ENCODE measurements around the gene AAMP. TPM values are rescaled to one million over a fixed set of nuclear protein-coding genes. Genes with fewer than 3 reads are reported as not detected.

AAMP gene
- total and polyA plus RNA-seq, 4 donors = 63.6 to 116 (median 74.6) TPM

- Histone ChIP-seq H3K4me3 (ENCODE audit: low read depth in 1 of 3, low read length in 3 of 3) (no peak overlapping the region), H3K9ac (ENCODE audit: low read depth in 1 of 2, low read length in 2 of 2) (no peak overlapping the region), H3K27ac (ENCODE audit: low read depth in 1 of 2, low read length in 2 of 2) (no peak overlapping the region), H3K36me3 (ENCODE audit: control insufficient read depth in 4 of 4, insufficient read depth in 3 of 4, low read depth in 1 of 4, low read length in 3 of 4) (peaks cover 2 to 52% (median 47%) of the 10 kb centered on the region in 4 donors), H3K4me1 (ENCODE audit: control insufficient read depth in 4 of 4, insufficient read depth in 4 of 4, low read length in 3 of 4) (no peaks in the 10 kb centered on the region), H3K9me3 (ENCODE audit: control insufficient read depth in 4 of 4, low read length in 3 of 4) (no peaks in the 10 kb centered on the region), H3K27me3 (ENCODE audit: control insufficient read depth in 4 of 4, insufficient read depth in 4 of 4, low read length in 3 of 4) (no peaks in the 10 kb centered on the region)
- no peak for DNase-seq (ENCODE audit: low spot score)
- TF ChIP-seq, protein P1, sequence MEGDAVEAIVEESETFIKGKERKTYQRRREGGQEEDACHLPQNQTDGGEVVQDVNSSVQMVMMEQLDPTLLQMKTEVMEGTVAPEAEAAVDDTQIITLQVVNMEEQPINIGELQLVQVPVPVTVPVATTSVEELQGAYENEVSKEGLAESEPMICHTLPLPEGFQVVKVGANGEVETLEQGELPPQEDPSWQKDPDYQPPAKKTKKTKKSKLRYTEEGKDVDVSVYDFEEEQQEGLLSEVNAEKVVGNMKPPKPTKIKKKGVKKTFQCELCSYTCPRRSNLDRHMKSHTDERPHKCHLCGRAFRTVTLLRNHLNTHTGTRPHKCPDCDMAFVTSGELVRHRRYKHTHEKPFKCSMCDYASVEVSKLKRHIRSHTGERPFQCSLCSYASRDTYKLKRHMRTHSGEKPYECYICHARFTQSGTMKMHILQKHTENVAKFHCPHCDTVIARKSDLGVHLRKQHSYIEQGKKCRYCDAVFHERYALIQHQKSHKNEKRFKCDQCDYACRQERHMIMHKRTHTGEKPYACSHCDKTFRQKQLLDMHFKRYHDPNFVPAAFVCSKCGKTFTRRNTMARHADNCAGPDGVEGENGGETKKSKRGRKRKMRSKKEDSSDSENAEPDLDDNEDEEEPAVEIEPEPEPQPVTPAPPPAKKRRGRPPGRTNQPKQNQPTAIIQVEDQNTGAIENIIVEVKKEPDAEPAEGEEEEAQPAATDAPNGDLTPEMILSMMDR (IDR thresholded peaks at IDR 0.05; ENCODE audit: low read depth, low read length, missing input control) = no peak
- WGBS = 86% methylated on average over 1 of the region's 1 CpG
Observed at GRCh38 chr2:218238887-218239286, 31.1 kb downstream of the AAMP start.

- Histone ChIP-seq H3K4me3 (ENCODE audit: low read depth in 1 of 3, low read length in 3 of 3) (no peak overlapping the region), H3K9ac (ENCODE audit: low read depth in 1 of 2, low read length in 2 of 2) (no peak overlapping the region), H3K4me1 (ENCODE audit: control insufficient read depth in 4 of 4, insufficient read depth in 4 of 4, low read length in 3 of 4) (no peaks in the 10 kb centered on the region), H3K36me3 (ENCODE audit: control insufficient read depth in 4 of 4, insufficient read depth in 3 of 4, low read depth in 1 of 4, low read length in 3 of 4) (peaks cover 5 to 47% (median 38%) of the 10 kb centered on the region in 4 donors), H3K9me3 (ENCODE audit: control insufficient read depth in 4 of 4, low read length in 3 of 4) (no peaks in the 10 kb centered on the region), H3K27ac (ENCODE audit: low read depth in 1 of 2, low read length in 2 of 2) (no peak overlapping the region), H3K27me3 (ENCODE audit: control insufficient read depth in 4 of 4, insufficient read depth in 4 of 4, low read length in 3 of 4) (no peaks in the 10 kb centered on the region)
- no peak for TF ChIP-seq FOXA1 (IDR thresholded peaks at IDR 0.05)
- no peak for TF ChIP-seq GABPA (IDR thresholded peaks at IDR 0.05 in 1 of 2, conservative IDR thresholded peaks at IDR 0.05 in 1 of 2)
- no peak for TF ChIP-seq FOXA2 (IDR thresholded peaks at IDR 0.05)
- no peak for TF ChIP-seq RAD21 (IDR thresholded peaks at IDR 0.05)
- TF ChIP-seq HNF4A (conservative IDR thresholded peaks at IDR 0.05) = no peak
- no peak for TF ChIP-seq NR2F2 (IDR thresholded peaks at IDR 0.05)
- TF ChIP-seq, protein P2, sequence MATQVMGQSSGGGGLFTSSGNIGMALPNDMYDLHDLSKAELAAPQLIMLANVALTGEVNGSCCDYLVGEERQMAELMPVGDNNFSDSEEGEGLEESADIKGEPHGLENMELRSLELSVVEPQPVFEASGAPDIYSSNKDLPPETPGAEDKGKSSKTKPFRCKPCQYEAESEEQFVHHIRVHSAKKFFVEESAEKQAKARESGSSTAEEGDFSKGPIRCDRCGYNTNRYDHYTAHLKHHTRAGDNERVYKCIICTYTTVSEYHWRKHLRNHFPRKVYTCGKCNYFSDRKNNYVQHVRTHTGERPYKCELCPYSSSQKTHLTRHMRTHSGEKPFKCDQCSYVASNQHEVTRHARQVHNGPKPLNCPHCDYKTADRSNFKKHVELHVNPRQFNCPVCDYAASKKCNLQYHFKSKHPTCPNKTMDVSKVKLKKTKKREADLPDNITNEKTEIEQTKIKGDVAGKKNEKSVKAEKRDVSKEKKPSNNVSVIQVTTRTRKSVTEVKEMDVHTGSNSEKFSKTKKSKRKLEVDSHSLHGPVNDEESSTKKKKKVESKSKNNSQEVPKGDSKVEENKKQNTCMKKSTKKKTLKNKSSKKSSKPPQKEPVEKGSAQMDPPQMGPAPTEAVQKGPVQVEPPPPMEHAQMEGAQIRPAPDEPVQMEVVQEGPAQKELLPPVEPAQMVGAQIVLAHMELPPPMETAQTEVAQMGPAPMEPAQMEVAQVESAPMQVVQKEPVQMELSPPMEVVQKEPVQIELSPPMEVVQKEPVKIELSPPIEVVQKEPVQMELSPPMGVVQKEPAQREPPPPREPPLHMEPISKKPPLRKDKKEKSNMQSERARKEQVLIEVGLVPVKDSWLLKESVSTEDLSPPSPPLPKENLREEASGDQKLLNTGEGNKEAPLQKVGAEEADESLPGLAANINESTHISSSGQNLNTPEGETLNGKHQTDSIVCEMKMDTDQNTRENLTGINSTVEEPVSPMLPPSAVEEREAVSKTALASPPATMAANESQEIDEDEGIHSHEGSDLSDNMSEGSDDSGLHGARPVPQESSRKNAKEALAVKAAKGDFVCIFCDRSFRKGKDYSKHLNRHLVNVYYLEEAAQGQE (IDR thresholded peaks at IDR 0.05) = no peak
- no peak for DNase-seq (ENCODE audit: low spot score)
- WGBS = 93% methylated on average over 4 of the region's 4 CpGs
Observed at GRCh38 chr2:218236829-218237228, 33.1 kb downstream of the AAMP start.

GRCh38 chr2:218235017-218235416 is 34.9 kb downstream of the AAMP start:
- no peak for TF ChIP-seq MAX (IDR thresholded peaks at IDR 0.05)
- no peak for TF ChIP-seq HNF4G (IDR thresholded peaks at IDR 0.05)
- no peak for TF ChIP-seq RAD21 (IDR thresholded peaks at IDR 0.05)
- TF ChIP-seq SP1 (IDR thresholded peaks at IDR 0.05) = no peak
- TF ChIP-seq FOXA2 (IDR thresholded peaks at IDR 0.05) = no peak
- TF ChIP-seq RXRA (IDR thresholded peaks at IDR 0.05) = no peak
- no peak for TF ChIP-seq TAF1 (conservative IDR thresholded peaks at IDR 0.05)
- no peak for TF ChIP-seq JUND (IDR thresholded peaks at IDR 0.05)
- no peak for TF ChIP-seq ATF3 (IDR thresholded peaks at IDR 0.05)
- no peak for TF ChIP-seq HNF4A (conservative IDR thresholded peaks at IDR 0.05)
- no peak for TF ChIP-seq YY1 (IDR thresholded peaks at IDR 0.05)
- TF ChIP-seq NR2F2 (IDR thresholded peaks at IDR 0.05) = no peak
- Histone ChIP-seq H3K4me1 (ENCODE audit: control insufficient read depth in 4 of 4, insufficient read depth in 4 of 4, low read length in 3 of 4) (peaks cover 0 to 5% (median 0%) of the 10 kb centered on the region in 4 donors), H3K27ac (ENCODE audit: low read depth in 1 of 2, low read length in 2 of 2) (no peak overlapping the region)

More at GRCh38 chr2:218235017-218235416, 34.9 kb downstream of the AAMP start:
- Histone ChIP-seq H3K36me3 (ENCODE audit: control insufficient read depth in 4 of 4, insufficient read depth in 3 of 4, low read depth in 1 of 4, low read length in 3 of 4) (peaks cover 9 to 49% (median 41%) of the 10 kb centered on the region in 4 donors), H3K27me3 (ENCODE audit: control insufficient read depth in 4 of 4, insufficient read depth in 4 of 4, low read length in 3 of 4) (no peaks in the 10 kb centered on the region), H3K9ac (ENCODE audit: low read depth in 1 of 2, low read length in 2 of 2) (no peak overlapping the region), H3K9me3 (ENCODE audit: control insufficient read depth in 4 of 4, low read length in 3 of 4) (no peaks in the 10 kb centered on the region), H3K4me3 (ENCODE audit: low read depth in 1 of 3, low read length in 3 of 3) (no peak overlapping the region)
- WGBS = 97% methylated on average over 2 of the region's 2 CpGs
- no peak for DNase-seq (ENCODE audit: low spot score)
